DMS79 (cell line): ENCODE data around the gene LCN2.
"Not testable (repeated sequence)": the region's sequence is repeated elsewhere in the genome, so short reads cannot be mapped to it uniquely, and the experiment has no call there.

ENCODE experiments used
- DNase-seq: peaks from one replicate; lab custom pipeline; 2025; lab: John Stamatoyannopoulos, UW

Gene LCN2

GRCh38 chr9:128128836-128129590 is 20.2 kb upstream of the LCN2 start:
- DNase-seq, result no peak

- DNase-seq, result not testable (repeated sequence)
These were observed 19.2 kb upstream of the LCN2 start for GRCh38 chr9:128129976-128130590.

- DNase-seq, result not testable (repeated sequence)
These were observed 18.6 kb upstream of the LCN2 start for GRCh38 chr9:128130651-128131050.

GRCh38 chr9:128131346-128131745 is 17.9 kb upstream of the LCN2 start:
- not testable (repeated sequence) for DNase-seq

GRCh38 chr9:128132139-128132538 is 17.1 kb upstream of the LCN2 start:
- DNase-seq, result not testable (repeated sequence)

- not testable (repeated sequence) for DNase-seq
These were observed 13.7 kb upstream of the LCN2 start for GRCh38 chr9:128135561-128135960.

GRCh38 chr9:128136816-128137793 is 12.1 kb upstream of the LCN2 start:
- no peak for DNase-seq

GRCh38 chr9:128138001-128138400 is 11.3 kb upstream of the LCN2 start:
- DNase-seq, result no peak

GRCh38 chr9:128139621-128140020 is 9.6 kb upstream of the LCN2 start:
- no peak for DNase-seq

- no peak for DNase-seq
These were observed 7.6 kb upstream of the LCN2 start for GRCh38 chr9:128141604-128142003.

GRCh38 chr9:128142061-128142460 is 7.2 kb upstream of the LCN2 start:
- no peak for DNase-seq

- DNase-seq, result no peak
These were observed 6.7 kb upstream of the LCN2 start for GRCh38 chr9:128142596-128142995.

GRCh38 chr9:128143525-128144238 is 5.6 kb upstream of the LCN2 start:
- DNase-seq, result no peak

- DNase-seq, result no peak
These were observed 4.7 kb upstream of the LCN2 start for GRCh38 chr9:128144239-128145181.

GRCh38 chr9:128145536-128145935 is 3.7 kb upstream of the LCN2 start:
- DNase-seq, result peak; percentile 63

- peak; percentile 63 for DNase-seq
These were observed 3.3 kb upstream of the LCN2 start for GRCh38 chr9:128145951-128146351.

- no peak for DNase-seq
These were observed 2.6 kb upstream of the LCN2 start for GRCh38 chr9:128146591-128147120.

GRCh38 chr9:128148509-128149000 is 698 bp upstream of the LCN2 start:
- no peak for DNase-seq

- no peak for DNase-seq
These were observed 819 bp downstream of the LCN2 start for GRCh38 chr9:128149951-128150593.
